HG02840 (cell line): Measurements from ENCODE around the gene DAZAP1.

Experiments used
- ATAC-seq: cut with Tn5 transposase; IDR thresholded peaks from one replicate; pipeline ENCODE4 v1.9.1; 2021; ENCODE audit warnings: mild to moderate bottlenecking, moderate library complexity, moderate number of reproducible peaks; ENCODE audit not compliant: unreplicated experiment, low FRiP score

Gene DAZAP1

DNA sequence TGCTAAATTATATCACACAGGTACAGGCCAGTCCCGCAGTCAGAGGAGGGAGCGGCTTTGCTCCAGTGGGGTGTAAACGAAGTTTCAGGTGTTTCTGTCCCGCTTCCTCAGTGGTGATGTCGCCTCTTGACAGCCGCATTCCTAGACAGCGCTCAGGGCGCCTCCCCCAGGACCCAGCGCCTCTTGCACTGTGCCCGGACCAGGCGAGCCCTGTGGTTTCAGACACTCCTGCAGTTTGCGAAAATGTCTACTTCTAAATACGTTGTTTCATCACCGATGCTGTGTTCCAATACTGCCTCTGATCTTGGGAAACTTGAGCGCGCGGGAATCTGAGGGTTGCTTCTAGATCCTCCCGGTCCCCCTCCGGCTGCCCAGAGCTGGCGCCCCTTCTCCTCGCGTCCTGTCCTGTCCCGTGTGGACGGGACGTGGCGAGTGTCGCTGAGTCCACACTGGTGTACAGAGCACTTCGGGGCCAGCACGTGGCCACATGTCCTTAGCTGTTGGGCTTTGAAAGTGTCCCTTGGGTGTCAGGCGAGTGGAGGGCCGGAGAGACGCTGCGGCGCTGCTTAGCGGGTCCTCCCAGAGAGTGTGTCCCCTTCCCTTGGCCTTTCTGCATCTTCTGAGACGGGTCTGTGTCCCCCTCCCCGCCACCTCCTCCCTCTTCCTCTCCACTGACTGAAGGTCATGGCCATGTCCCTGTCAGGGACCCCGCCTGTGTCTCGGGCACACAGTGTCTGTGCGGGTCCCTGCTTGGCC, 16.2 kb downstream of the DAZAP1 start:
- no peak for ATAC-seq

DNA sequence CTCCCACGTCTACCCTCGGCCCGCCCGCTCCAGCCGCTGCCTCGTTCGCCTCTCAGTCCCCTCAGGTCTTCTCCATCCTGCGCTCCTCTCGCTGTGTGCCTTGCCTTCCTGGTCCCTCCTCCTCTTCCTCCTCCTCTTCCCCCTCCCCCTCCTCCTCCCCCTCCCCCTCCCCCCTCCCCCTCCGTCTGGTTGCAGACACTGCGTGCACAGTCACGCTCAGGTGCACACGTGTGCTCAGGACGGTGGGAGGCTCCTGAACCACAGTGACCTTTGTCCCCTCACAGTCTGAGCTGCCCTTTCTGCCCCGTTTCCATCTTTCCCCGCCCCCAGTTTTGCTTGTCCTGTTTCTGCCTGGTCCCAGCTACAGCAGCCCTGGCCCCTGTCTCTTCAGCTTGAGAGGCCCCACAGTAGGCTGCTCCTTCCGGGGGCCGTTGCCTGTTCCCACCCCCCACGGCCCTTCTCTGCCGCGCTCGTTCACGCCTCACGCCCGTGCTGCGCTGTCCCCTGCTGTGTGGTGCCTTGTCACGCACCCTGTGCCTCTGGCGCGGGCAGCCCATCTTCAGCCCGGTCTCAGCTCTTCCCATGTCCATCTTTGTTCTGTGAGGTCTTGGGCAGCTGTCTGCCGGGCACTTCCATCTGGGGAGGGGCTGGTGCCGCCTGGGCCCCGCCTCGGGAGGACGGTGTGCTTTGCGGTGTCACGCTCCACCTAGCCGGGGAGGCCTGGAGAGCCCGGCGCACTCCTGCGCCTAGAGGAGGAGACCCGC, 17.0 kb downstream of the DAZAP1 start:
- no peak for ATAC-seq

DNA sequence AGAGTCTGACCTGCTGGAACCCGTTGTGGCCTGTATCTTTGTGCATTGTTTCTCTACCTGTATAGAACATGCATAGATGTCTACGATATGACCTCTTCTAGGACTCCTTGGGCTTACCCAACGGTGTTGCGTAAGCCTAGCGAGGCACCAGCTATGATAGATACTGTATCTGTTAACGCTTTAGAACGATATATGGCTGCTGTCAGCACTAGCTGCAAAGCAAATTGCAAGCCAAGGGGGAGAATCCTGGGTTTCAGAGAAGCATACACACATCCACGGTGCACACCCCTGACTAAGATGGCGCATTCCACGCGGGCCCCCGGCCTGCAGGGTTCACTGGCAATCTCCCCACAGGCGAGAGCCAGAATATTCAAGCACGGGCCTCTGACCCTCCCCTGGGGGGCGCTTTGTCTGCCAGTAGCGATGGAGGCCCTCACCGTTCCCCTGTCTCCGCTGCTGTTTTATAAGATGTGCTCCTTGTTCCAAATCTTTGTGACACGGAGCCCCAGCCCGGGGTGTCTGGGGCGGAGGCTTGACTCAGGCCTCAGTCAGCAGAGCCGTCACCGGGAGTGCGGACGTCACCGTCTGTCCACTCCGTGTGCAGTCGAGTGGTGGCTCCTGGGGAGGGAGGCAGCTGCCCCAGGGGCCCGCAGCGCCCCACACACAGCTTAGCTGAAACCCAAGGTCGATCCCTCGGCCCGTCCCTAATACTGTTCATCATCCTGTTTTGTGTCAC, 17.9 kb downstream of the DAZAP1 start:
- no peak for ATAC-seq

DNA sequence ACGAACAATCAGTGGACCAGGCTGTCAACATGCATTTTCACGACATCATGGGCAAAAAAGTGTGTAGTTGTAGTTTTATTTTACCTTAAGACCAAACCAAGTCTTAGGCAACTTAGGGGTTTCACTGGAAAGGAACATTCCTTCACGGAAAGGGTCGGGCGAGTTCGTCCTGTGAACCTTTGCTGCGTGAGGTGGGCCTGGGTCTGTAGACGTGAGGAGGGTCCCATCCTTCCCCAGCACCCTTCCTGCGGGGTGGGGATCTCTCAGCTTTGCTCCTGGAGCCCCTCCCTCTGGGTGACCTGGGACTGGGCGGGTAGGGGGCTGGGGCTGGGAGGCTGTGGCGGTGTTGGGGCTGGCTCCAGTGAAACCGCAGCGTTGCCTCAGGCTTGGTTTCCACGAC, 18.5 kb downstream of the DAZAP1 start:
- ATAC-seq, result no peak

DNA sequence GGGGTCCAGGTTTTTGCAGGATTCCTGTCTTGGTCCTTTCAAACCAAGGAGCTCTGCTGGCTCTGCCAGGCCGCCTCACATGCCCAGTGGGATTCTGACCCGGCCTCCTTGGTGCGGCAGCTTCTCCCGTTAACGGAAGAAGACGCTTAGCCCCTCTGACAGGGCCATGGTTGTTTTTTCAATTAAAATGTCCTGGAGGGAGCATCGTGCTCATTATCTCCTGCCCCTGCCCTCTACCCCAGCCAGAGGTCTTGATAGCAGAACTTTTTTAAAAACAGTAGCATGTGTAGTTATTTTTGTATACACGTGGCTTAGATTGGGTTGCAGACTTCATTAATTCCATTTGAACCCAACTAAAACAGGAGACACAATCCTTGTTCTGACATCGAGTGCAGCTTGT, 19.4 kb downstream of the DAZAP1 start:
- no peak for ATAC-seq

DNA sequence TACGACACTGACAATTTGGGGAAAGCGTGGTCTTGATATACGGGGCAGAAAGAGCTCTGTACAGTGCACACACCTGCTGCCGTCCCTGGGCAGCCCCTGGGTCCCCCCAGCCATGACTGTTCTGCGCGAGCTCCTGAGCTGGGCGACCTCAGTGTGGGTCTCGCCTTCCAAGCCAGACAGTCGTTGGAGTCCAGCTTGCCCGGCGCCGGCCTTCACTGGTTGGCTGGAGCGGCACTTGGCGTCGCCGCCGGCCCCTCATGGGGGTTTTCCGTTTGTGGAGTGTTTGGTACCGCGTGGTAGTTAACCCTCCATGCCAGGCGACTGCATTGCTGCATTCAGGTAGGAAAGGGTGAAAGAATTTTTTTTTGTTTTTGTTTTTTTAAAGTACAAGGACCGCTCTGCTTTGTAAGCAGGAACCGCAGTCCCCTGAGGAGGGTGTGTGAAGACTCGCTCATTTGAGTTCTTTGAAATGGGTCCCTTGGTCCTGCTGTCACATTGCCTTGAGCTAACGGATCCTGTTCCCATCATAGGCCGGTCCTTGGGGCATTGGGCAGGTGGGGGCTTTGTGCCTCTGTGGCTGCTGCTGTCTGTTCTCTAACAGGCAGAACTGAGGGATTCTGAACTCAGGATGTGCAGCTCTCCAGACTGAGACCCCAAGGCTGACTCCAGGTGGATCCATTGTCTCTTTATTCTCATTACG, 20.0 kb downstream of the DAZAP1 start:
- ATAC-seq, result no peak

DNA sequence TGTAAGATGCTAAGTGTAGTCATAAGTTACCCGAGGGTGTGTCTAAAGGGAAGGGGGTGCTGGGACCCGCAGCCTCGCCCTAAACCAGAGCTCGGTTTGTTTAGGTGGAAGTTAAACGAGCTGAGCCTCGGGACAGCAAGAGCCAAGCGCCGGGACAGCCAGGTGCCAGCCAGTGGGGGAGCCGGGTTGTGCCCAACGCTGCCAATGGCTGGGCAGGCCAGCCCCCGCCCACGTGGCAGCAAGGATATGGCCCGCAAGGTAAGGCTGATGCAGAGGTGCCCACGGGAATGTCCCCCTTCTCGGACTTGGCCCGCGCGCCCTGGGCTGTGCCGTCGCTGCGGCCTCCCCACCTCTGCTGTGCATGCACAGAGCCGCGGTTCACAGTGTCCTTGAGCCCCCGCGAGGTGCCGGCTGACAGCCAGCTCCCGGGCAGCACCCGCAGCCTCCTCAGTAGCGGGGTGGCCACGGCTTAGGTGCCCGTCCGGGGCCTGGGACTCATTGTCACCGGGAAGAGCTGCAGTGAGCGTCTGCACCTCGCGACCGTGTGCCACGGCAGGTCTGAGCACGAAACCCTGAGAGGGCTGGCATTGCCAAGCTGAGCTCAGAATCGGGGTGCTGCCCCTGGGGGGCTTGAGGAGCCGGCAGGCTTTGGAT, 21.5 kb downstream of the DAZAP1 start:
- no peak for ATAC-seq

DNA sequence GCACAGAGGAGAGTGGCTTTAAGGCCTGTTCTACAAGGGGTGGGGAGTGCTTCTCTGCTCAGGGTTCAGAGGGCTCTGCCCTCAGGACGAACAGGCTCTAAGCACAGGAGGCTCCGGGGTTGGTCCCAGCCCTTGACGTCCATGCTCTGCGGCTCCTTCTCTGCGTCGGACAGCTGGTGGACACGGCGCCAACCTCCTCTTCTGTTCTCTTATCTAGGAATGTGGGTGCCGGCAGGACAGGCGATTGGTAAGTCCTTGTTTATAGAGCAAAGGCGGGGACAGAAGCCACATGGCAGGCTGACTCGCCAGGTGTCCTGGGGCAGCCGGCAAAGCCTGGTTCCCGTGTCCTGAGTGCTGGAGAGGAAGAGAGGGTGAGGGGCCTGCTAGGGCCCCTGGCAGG, 22.4 kb downstream of the DAZAP1 start:
- no peak for ATAC-seq

DNA sequence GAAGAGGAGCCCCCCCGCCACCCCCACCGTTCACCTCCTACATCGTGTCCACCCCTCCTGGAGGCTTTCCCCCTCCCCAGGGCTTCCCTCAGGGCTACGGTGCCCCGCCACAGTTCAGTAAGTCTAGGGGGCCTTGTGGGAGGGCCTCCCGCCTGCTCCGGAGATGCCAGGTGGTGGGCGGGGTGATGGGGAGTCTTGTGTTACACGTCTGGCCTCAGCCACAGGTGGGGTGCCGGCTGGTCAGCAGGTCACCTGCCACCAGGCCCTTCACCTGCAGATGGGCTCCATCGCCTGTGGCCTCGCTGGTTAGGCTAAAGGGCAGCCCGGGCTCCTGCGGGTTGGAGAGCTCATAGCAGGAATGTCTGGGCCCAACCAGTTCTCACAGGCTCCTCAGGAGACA, 22.9 kb downstream of the DAZAP1 start:
- no peak for ATAC-seq

DNA sequence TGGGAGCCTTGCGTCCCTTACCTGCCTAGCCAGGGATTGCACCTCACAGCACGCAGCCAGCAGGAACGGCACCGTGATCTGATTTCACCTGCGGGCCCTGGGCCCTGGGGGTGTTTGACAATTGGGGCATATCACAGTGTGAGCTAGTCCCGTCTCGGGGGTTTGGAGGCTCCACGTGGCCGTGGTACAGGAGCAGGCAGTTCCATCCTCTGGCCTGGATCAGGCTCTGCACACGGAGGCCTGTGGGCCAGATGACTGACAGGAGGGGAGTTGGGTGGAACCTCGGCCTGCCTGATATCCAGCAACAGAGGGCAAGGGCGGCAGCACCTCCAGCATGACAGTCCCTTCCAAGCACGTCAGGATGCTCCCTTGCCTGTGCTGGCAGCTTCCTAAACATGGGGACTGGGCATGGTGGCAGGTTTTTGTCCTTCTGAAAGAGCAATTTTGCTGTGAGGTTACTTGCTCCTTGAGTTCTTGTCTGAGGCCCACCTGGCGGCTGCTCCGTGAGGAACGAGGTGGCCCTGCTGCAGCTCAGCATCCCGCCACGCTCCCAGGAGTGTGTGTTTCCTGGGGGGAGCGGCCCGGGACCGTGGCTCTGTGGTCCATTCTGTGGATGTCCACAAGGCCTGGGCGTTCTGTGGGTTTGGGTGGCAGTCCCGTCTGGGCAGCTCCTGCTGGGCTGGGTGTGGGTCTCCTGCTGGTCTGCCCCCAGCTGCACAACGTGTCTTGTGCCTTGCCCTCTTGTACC, 24.5 kb downstream of the DAZAP1 start:
- no peak for ATAC-seq

DNA sequence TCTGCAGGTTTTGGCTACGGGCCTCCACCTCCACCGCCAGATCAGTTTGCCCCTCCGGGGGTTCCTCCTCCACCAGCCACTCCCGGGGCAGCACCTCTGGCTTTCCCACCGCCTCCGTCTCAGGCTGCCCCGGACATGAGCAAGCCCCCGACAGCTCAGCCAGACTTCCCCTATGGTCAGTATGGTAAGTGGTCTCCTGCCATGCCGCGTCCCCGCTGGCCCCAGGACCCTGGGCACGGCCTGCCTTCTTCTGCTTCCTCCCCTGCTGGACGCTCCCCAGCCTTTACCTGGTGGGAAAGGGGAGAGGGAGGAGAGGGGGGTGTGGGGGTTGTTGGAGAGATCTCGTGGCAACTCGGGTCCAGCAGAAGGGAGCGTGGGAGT, 25.1 kb downstream of the DAZAP1 start:
- no peak for ATAC-seq

DNA sequence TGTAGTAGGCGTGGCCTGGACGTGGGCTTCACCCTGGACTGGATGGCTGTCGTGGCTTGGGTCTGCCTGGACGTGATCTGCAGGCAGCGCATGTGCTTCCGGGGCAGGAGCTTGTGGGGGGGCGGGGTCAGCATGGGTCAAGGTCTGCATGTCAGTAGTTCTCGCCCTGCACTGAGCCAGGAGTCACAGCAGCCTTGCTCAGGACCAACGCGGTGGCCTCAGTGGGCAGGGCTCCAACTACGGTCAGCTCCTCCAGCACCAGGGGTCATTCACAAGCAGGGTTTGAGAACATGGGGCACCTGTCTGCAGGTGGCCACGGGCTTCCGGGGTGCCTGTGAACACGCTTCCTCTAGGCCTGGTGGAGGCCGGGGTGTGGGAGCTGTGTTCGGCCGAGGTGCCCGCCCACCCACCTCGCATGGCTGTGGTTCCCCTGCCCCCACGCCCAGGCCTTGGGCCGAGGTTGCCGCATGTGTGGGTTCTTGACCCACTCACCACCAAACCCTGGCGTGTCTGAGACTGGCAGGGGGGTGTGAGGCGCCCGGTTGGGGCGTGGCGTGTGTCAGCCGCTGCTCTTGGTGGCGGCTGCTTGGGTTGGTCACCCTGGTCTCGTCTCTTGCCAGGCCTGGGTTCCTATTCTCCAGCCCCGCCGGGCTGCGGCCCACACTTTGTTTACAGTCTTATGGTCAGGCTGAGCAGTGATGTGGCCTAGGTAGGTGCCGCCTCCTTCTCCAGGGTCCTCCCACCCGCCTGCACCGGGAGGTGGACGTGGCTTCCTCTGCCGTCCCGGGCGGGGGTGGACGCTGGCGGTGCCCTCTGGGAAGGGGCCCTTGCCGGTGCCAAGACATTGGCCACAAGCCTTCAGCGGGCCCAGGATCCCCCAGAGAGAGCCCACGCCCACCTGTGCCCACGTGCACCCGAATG, 26.0 kb downstream of the DAZAP1 start:
- no peak for ATAC-seq

DNA sequence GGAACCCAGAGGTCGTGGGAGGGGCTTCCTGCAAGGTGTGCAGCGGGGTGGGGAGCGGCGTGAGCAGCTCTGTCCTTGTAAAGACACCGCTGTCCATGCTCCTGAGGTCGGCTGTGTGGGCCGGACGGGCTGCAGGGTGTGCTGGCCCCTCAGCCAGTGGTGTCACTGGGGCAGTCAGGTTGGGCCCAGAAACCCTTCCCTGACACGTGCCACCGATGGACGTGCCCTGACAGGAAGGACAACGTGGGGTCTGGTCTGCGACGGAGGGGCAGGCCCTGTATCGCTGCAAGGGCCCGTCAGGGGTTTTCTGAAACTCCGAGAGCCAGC, 26.6 kb downstream of the DAZAP1 start:
- ATAC-seq, result no peak

DNA sequence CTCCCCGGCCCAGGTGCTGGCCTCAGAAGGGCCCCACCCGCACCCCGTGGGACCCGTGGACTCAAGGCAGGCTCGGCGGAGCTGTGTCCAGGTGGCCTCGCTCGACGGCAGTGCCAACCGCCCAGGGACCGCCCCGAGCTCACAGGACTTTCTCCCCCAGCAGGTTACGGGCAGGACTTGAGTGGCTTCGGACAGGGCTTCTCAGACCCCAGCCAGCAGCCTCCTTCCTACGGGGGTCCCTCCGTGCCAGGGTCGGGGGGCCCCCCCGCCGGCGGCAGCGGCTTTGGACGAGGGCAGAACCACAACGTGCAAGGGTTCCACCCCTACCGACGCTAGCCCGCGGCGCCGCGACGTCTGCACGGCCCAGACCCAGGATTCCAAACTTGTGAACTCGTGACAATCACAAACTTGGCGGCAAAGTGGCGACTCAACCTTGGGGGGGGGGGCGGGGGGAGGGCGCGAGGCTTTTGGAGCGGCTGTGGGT, 27.2 kb downstream of the DAZAP1 start:
- no peak for ATAC-seq

DNA sequence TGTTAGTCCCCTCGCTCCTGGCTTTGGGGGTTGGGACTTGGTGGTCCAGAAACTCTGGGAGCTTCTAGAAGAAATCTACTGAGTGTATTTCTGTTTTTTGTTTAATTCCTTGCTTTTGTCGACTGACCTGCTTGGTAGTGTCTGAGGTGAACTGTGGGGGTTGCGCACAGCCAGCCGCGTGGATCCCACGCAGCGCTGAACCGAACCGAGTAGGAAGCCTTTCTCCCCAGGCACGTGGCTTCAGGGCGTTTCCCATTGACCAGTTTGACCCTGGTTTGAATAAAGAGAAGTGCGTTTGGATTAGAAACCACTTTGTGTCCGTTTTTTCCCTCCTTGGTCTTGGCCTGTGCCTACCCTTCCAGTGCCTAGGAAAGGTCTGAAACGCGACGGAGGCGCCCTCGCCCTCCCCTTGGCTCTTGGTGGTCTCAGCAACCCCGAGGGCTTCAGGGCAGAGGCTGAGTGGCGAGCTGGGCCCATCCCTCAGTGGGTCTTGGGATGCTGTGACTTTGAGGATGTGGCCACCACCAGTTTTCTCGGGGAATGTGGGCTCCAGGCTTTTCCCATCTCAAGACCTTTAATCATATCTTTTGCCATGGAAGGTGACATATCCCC, 28.1 kb downstream of the DAZAP1 start:
- ATAC-seq, result no peak

DNA sequence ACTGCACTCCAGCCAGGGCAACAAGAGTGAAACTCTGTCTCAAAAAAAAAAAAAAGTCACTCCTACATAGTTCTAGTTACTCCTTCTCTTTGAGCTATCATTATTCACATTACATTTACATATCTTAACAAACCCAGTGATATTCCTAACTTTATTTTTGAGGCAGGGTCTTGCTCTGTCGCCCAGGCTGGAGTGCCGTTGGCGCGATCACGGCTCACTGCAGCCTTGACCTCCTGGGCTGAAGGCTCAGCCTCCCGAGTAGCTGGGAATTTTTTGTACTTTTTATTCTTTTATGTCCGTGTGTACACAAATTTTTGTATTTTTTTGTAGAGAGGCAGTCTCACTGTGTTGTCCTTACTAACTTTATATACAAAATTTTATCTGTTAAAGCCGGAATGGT, 30.2 kb downstream of the DAZAP1 start:
- no peak for ATAC-seq

DNA sequence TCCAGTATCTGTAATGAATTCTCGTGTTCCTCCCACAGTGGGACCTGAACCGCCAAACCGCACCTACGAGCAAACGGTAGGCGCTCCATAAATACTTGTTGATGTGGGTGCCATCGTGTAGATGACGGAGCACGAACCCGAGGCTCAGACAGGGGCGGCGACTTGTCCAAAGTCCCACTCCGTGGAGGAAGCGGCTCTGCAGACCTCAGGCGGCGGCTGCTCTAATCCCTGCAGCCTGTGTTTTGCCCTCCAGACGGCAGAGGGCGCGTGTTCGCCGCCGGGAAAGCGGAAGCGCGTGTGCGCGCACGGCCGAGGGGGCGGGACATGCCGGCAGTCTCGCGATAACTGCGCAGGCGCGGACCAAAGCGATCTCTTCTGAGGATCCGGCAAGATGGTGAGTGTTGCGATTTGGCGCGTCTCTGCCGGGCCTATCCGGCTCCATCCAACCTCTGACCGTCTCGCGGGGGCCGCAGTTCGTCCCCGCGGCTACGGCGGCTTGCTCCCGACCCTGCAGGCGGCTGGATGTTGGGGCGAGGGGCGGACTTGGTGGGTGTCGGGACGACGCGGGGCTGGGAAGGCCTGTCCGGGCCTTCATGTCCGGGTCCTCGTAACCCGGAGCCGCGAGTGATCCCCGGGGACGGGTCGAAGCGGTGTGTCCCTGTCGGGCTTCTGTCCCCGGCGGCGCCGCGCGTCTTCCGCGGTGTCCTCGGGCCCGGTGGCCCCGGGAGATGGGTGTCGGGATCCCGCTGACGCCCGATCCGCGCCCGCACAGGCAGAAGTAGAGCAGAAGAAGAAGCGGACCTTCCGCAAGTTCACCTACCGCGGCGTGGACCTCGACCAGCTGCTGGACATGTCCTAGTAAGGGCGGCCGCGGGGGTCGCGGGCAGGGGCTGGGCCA, 30.9 kb downstream of the DAZAP1 start, which contains the start of gene RPS15:
RPS15 (plus strand) TSS at position 362 of the 898 bp plus-strand sequence; CDS start at position 392, 30 bp downstream.
- ATAC-seq, result peak; percentile 78
